ENCODE measurements around the gene KAT8.
"Not testable (repeated sequence)": the region's sequence is repeated elsewhere in the genome, so short reads cannot be mapped to it uniquely, and the experiment has no call there.

DNA sequence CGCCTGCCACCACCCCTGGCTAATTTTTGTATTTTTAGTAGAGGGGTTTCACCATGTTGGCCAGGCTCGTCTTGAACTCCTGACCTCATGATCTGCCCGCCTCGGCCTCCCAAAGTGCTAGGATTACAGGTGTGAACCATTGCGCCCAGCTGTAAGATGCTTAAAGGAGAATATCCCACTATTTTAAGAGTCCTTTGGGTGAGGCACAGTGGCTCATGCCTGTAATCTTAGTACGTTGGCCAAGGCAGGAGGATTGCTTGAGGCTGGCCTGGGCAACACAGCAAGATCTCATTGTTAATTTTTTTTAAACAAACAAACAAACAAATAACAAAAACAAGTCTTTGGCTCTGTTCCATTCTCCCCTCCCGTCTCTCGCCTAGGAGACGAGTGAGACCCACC is 23.6 kb downstream of the KAT8 start:
- TF ChIP-seq, protein P1, sequence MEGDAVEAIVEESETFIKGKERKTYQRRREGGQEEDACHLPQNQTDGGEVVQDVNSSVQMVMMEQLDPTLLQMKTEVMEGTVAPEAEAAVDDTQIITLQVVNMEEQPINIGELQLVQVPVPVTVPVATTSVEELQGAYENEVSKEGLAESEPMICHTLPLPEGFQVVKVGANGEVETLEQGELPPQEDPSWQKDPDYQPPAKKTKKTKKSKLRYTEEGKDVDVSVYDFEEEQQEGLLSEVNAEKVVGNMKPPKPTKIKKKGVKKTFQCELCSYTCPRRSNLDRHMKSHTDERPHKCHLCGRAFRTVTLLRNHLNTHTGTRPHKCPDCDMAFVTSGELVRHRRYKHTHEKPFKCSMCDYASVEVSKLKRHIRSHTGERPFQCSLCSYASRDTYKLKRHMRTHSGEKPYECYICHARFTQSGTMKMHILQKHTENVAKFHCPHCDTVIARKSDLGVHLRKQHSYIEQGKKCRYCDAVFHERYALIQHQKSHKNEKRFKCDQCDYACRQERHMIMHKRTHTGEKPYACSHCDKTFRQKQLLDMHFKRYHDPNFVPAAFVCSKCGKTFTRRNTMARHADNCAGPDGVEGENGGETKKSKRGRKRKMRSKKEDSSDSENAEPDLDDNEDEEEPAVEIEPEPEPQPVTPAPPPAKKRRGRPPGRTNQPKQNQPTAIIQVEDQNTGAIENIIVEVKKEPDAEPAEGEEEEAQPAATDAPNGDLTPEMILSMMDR (IDR thresholded peaks at IDR 0.05), result not testable (repeated sequence)
- TF ChIP-seq POLR2A (IDR thresholded peaks at IDR 0.05), result not testable (repeated sequence)
